Central memory CD8-positive, alpha-beta T cell (primary cell): ENCODE results near the gene WDFY2.
A peak's percentile ranks its signal among the peaks of the same experiment; 100 is the strongest.
"Not testable (repeated sequence)": the region's sequence is repeated elsewhere in the genome, so short reads cannot be mapped to it uniquely, and the experiment has no call there.

ENCODE experiments used
- ATAC-seq: fragments of 150-1000 bp; cut with Tn5 transposase; replicated peaks from 2 replicates; pipeline ENCODE4 v1.10.0; 2022; ENCODE audit warnings: mild to moderate bottlenecking, moderate FRiP score, moderate number of reproducible peaks; ENCODE audit not compliant: poor library complexity, severe bottlenecking; ENCODE audit errors: extremely low read depth
- DNase-seq, 2 donors: peaks; one replicate each; pipeline ENCODE4 v3.0.0; 2021; ENCODE audit warnings: low spot score in 2 of 2
- H3K27ac Mint-ChIP-seq: one replicate; pipeline ENCODE4 v1.8.0; 2022; ENCODE audit warnings: low read depth, mild to moderate bottlenecking, moderate library complexity, mixed read lengths
- H3K27me3 Mint-ChIP-seq: one replicate; pipeline ENCODE4 v1.8.0; 2022; ENCODE audit warnings: mixed read lengths
- H3K36me3 Mint-ChIP-seq: one replicate; pipeline ENCODE4 v1.8.0; 2022; ENCODE audit warnings: mild to moderate bottlenecking, moderate library complexity, mixed read lengths; ENCODE audit not compliant: insufficient read depth
- H3K4me1 Mint-ChIP-seq: one replicate; pipeline ENCODE4 v1.8.0; 2022; ENCODE audit warnings: mixed read lengths
- H3K4me3 Mint-ChIP-seq: one replicate; pipeline ENCODE4 v1.8.0; 2022; ENCODE audit warnings: mild to moderate bottlenecking, moderate library complexity, mixed read lengths
- H3K9me3 Mint-ChIP-seq: one replicate; pipeline ENCODE4 v1.8.0; 2022; ENCODE audit warnings: mixed read lengths

The WDFY2 gene

GRCh38 chr13:51632591-51633362 lies 48.5 kb downstream of the WDFY2 start:
- ATAC-seq: no peak

GRCh38 chr13:51635137-51635878 lies 51.0 kb downstream of the WDFY2 start:
- no peaks in the 10 kb centered on the region for H3K9me3 Mint-ChIP-seq
- H3K27me3 Mint-ChIP-seq: no peaks in the 10 kb centered on the region
- DNase-seq: no peak
- H3K36me3 Mint-ChIP-seq: peaks cover 3% of the 10 kb centered on the region
- H3K27ac Mint-ChIP-seq: no peak overlapping the region
- ATAC-seq: no peak
- no peak overlapping the region for H3K4me3 Mint-ChIP-seq
- peaks cover 42% of the 10 kb centered on the region for H3K4me1 Mint-ChIP-seq

More at GRCh38 chr13:51632591-51633362, 48.5 kb downstream of the WDFY2 start:
- H3K9me3 Mint-ChIP-seq: no peaks in the 10 kb centered on the region
- H3K27ac Mint-ChIP-seq: no peak overlapping the region
- peaks cover 40% of the 10 kb centered on the region for H3K4me1 Mint-ChIP-seq
- no peaks in the 10 kb centered on the region for H3K27me3 Mint-ChIP-seq
- H3K4me3 Mint-ChIP-seq: no peak overlapping the region
- peaks cover 3% of the 10 kb centered on the region for H3K36me3 Mint-ChIP-seq
- DNase-seq: no peak

- H3K4me3 Mint-ChIP-seq: no peak overlapping the region
- H3K27ac Mint-ChIP-seq: no peak overlapping the region
- peaks cover 42% of the 10 kb centered on the region for H3K4me1 Mint-ChIP-seq
These were observed 52.2 kb downstream of the WDFY2 start for GRCh38 chr13:51636349-51636890.

GRCh38 chr13:51637852-51638215 lies 53.6 kb downstream of the WDFY2 start:
- ATAC-seq (no peak), DNase-seq (no peak)
- Mint-ChIP-seq H3K4me3 (no peak overlapping the region), H3K27me3 (no peaks in the 10 kb centered on the region), H3K9me3 (no peaks in the 10 kb centered on the region), H3K36me3 (peaks cover 3% of the 10 kb centered on the region), H3K27ac (no peak overlapping the region), H3K4me1 (peaks cover 35% of the 10 kb centered on the region)

More at GRCh38 chr13:51636349-51636890, 52.2 kb downstream of the WDFY2 start:
- ATAC-seq (no peak), DNase-seq (no peak)
- Mint-ChIP-seq H3K36me3 (peaks cover 3% of the 10 kb centered on the region), H3K9me3 (no peaks in the 10 kb centered on the region), H3K27me3 (no peaks in the 10 kb centered on the region)

GRCh38 chr13:51638216-51638871 lies 54.1 kb downstream of the WDFY2 start:
- DNase-seq (no peak), ATAC-seq (no peak)
- Mint-ChIP-seq H3K27ac (no peak overlapping the region), H3K9me3 (no peaks in the 10 kb centered on the region), H3K36me3 (peaks cover 3% of the 10 kb centered on the region), H3K4me1 (peaks cover 36% of the 10 kb centered on the region), H3K4me3 (no peak overlapping the region), H3K27me3 (no peaks in the 10 kb centered on the region)

GRCh38 chr13:51639171-51639570 lies 54.9 kb downstream of the WDFY2 start:
- no peaks in the 10 kb centered on the region for H3K27me3 Mint-ChIP-seq
- no peak overlapping the region for H3K27ac Mint-ChIP-seq
- H3K4me3 Mint-ChIP-seq: no peak overlapping the region
- ATAC-seq (no peak), DNase-seq (no peak)
- peaks cover 44% of the 10 kb centered on the region for H3K4me1 Mint-ChIP-seq
- peaks cover 5% of the 10 kb centered on the region for H3K36me3 Mint-ChIP-seq
- H3K9me3 Mint-ChIP-seq: no peaks in the 10 kb centered on the region

GRCh38 chr13:51640696-51641095 lies 56.4 kb downstream of the WDFY2 start:
- H3K4me1 Mint-ChIP-seq: peaks cover 47% of the 10 kb centered on the region
- not testable (repeated sequence) for ATAC-seq, H3K9me3 Mint-ChIP-seq, H3K27ac Mint-ChIP-seq, H3K4me3 Mint-ChIP-seq, H3K27me3 Mint-ChIP-seq, H3K36me3 Mint-ChIP-seq, DNase-seq

- ATAC-seq (no peak), DNase-seq (no peak)
- peak overlapping the region; percentile 14 for H3K4me3 Mint-ChIP-seq
- peaks cover 50% of the 10 kb centered on the region for H3K4me1 Mint-ChIP-seq
- peaks cover 5% of the 10 kb centered on the region for H3K36me3 Mint-ChIP-seq
- no peaks in the 10 kb centered on the region for H3K27me3 Mint-ChIP-seq
- peak overlapping the region; percentile 91 for H3K27ac Mint-ChIP-seq
- H3K9me3 Mint-ChIP-seq: no peaks in the 10 kb centered on the region
These were observed 59.0 kb downstream of the WDFY2 start for GRCh38 chr13:51643105-51643881.

GRCh38 chr13:51643882-51644281 lies 59.6 kb downstream of the WDFY2 start:
- H3K27ac Mint-ChIP-seq: peak overlapping the region; percentile 91
- no peak for ATAC-seq
- H3K9me3 Mint-ChIP-seq: no peaks in the 10 kb centered on the region
- peaks cover 5% of the 10 kb centered on the region for H3K36me3 Mint-ChIP-seq
- no peaks in the 10 kb centered on the region for H3K27me3 Mint-ChIP-seq
- peaks cover 48% of the 10 kb centered on the region for H3K4me1 Mint-ChIP-seq
- H3K4me3 Mint-ChIP-seq: peak overlapping the region; percentile 14
- no peak for DNase-seq

GRCh38 chr13:51644654-51645053 lies 60.4 kb downstream of the WDFY2 start:
- ATAC-seq (no peak), DNase-seq (no peak)
- no peaks in the 10 kb centered on the region for H3K9me3 Mint-ChIP-seq
- no peaks in the 10 kb centered on the region for H3K27me3 Mint-ChIP-seq
- peaks cover 43% of the 10 kb centered on the region for H3K4me1 Mint-ChIP-seq
- H3K4me3 Mint-ChIP-seq: peak overlapping the region; percentile 30
- peaks cover 5% of the 10 kb centered on the region for H3K36me3 Mint-ChIP-seq
- peak overlapping the region; percentile 90 for H3K27ac Mint-ChIP-seq

- H3K27ac Mint-ChIP-seq: peak overlapping the region; percentile 90
- H3K36me3 Mint-ChIP-seq: peaks cover 5% of the 10 kb centered on the region
- no peaks in the 10 kb centered on the region for H3K27me3 Mint-ChIP-seq
- H3K4me1 Mint-ChIP-seq: peaks cover 43% of the 10 kb centered on the region
- H3K9me3 Mint-ChIP-seq: no peaks in the 10 kb centered on the region
- ATAC-seq (peak; percentile 75), DNase-seq (peak; percentile 14 to 20)
- peak overlapping the region; percentile 30 for H3K4me3 Mint-ChIP-seq
These were observed 60.9 kb downstream of the WDFY2 start for GRCh38 chr13:51645154-51645650.
